Retina (tissue), 1 donor: ENCODE data around the gene KCNIP1.
A peak's percentile ranks its signal among the peaks of the same experiment; 100 is the strongest.

ENCODE experiments used
- DNase-seq: peaks from one replicate; pipeline ENCODE4 v3.0.0-alpha.2; 2016

The KCNIP1 gene

GRCh38 chr5:170651604-170652277 lies 147.9 kb downstream of the KCNIP1 start:
- DNase-seq: no peak

- no peak for DNase-seq
Observed at GRCh38 chr5:170655476-170655875, 151.7 kb downstream of the KCNIP1 start.

- no peak for DNase-seq
Observed at GRCh38 chr5:170655920-170656319, 152.1 kb downstream of the KCNIP1 start.

- DNase-seq: no peak
Observed at GRCh38 chr5:170656346-170656745, 152.5 kb downstream of the KCNIP1 start.

GRCh38 chr5:170660531-170660930 lies 156.7 kb downstream of the KCNIP1 start:
- no peak for DNase-seq

- no peak for DNase-seq
Observed at GRCh38 chr5:170662966-170663365, 159.1 kb downstream of the KCNIP1 start.

- no peak for DNase-seq
Observed at GRCh38 chr5:170678811-170679210, 175.0 kb downstream of the KCNIP1 start.

- peak; percentile 72 for DNase-seq
Observed at GRCh38 chr5:170681013-170681433, 177.2 kb downstream of the KCNIP1 start.

GRCh38 chr5:170691657-170692056 lies 187.8 kb downstream of the KCNIP1 start:
- DNase-seq: no peak

GRCh38 chr5:170693701-170694100 lies 189.9 kb downstream of the KCNIP1 start:
- DNase-seq: no peak

- no peak for DNase-seq
Observed at GRCh38 chr5:170694911-170695310, 191.1 kb downstream of the KCNIP1 start.

GRCh38 chr5:170697031-170697430 lies 193.2 kb downstream of the KCNIP1 start:
- DNase-seq: no peak

GRCh38 chr5:170700503-170700902 lies 196.7 kb downstream of the KCNIP1 start:
- no peak for DNase-seq

GRCh38 chr5:170701334-170701733 lies 197.5 kb downstream of the KCNIP1 start:
- DNase-seq: no peak

GRCh38 chr5:170704417-170705192 lies 200.8 kb downstream of the KCNIP1 start:
- DNase-seq: no peak

- no peak for DNase-seq
Observed at GRCh38 chr5:170709640-170710039, 205.8 kb downstream of the KCNIP1 start.

GRCh38 chr5:170711300-170711699 lies 207.5 kb downstream of the KCNIP1 start:
- no peak for DNase-seq

GRCh38 chr5:170715141-170715540 lies 211.3 kb downstream of the KCNIP1 start:
- DNase-seq: no peak

GRCh38 chr5:170716396-170716795 lies 212.6 kb downstream of the KCNIP1 start:
- no peak for DNase-seq

GRCh38 chr5:170719551-170719950 lies 215.7 kb downstream of the KCNIP1 start:
- DNase-seq: no peak

GRCh38 chr5:170720179-170720578 lies 216.4 kb downstream of the KCNIP1 start:
- DNase-seq: no peak

- DNase-seq: no peak
Observed at GRCh38 chr5:170720984-170721383, 217.2 kb downstream of the KCNIP1 start.

- no peak for DNase-seq
Observed at GRCh38 chr5:170721681-170722080, 217.9 kb downstream of the KCNIP1 start.

GRCh38 chr5:170722316-170722715 lies 218.5 kb downstream of the KCNIP1 start:
- no peak for DNase-seq
